ENCODE results near the gene CBFA2T3.

CBFA2T3 gene

DNA sequence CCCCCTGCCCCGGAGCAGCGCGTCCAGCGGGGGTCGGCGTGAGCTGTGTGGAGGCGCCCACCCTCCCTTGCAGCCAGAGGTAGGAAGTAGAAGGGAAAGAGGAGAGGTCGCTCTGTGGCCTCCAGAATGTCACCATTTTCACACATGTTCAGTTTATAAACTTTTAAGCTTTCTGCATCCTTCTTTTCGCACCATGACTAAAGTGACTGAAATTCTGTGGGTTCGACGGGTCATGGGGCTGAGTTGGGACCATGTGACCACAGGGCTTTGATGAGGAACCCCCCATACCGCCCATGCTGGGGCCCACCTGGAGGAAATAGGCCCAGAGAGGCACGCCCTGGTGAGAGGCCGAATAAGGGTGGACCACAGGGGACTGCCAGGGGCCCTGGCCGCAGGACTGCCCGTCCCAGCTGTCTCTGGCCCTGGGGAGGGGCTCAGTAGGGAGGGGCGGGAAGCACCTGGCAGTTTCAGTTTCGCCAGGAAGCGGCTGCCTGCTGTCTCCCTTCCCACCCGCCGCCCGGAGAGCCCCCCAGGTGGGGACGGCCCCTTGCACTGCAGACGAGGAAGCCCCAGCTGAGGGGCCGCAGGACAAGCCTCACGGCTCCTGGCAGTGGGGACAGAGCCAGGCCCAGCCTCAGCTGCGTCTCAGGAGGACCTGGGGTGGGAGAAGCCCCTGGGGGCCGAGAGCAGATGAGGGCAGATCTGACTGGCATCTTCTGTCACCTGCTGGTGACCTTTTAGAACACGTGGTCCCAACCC is 9.0 kb downstream of the CBFA2T3 start:
- Histone ChIP-seq H3K9ac (ENCODE audit: low read depth, low read length) (no peak overlapping the region), H3K4me1 (ENCODE audit: insufficient read depth, low read length) (peaks cover 7% of the 10 kb centered on the region), H3K79me2 (ENCODE audit: insufficient read depth, low read length) (no peaks in the 10 kb centered on the region), H3K27ac (ENCODE audit: low read length) (no peak overlapping the region), H3K9me3 (ENCODE audit: insufficient read depth, low read length, severe bottlenecking) (no peaks in the 10 kb centered on the region), H3K27me3 (ENCODE audit: insufficient read depth, low read length, poor library complexity) (no peaks in the 10 kb centered on the region), H3K4me3 (ENCODE audit: low read depth in 1 of 2, low read length in 2 of 2) (no peak overlapping the region), H2AFZ (ENCODE audit: low read depth, low read length) (no peak overlapping the region), H4K20me1 (ENCODE audit: insufficient read depth, low read length) (no peaks in the 10 kb centered on the region), H3K36me3 (ENCODE audit: insufficient read depth, low read length) (no peaks in the 10 kb centered on the region), H3K4me2 (ENCODE audit: insufficient read depth, low read length) (no peak overlapping the region)
- ATAC-seq (ENCODE audit: insufficient read depth, low read depth) (0 out of 3 replicates have a peak, but pooled peaks have one; percentile 31), DNase-seq (peak; percentile 44)
- TF ChIP-seq, protein P1, sequence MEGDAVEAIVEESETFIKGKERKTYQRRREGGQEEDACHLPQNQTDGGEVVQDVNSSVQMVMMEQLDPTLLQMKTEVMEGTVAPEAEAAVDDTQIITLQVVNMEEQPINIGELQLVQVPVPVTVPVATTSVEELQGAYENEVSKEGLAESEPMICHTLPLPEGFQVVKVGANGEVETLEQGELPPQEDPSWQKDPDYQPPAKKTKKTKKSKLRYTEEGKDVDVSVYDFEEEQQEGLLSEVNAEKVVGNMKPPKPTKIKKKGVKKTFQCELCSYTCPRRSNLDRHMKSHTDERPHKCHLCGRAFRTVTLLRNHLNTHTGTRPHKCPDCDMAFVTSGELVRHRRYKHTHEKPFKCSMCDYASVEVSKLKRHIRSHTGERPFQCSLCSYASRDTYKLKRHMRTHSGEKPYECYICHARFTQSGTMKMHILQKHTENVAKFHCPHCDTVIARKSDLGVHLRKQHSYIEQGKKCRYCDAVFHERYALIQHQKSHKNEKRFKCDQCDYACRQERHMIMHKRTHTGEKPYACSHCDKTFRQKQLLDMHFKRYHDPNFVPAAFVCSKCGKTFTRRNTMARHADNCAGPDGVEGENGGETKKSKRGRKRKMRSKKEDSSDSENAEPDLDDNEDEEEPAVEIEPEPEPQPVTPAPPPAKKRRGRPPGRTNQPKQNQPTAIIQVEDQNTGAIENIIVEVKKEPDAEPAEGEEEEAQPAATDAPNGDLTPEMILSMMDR (IDR thresholded peaks at IDR 0.05; ENCODE audit: borderline replicate concordance, extremely low read depth, low read length, poor library complexity, severe bottlenecking): no peak
- TF ChIP-seq EZH2 (IDR thresholded peaks at IDR 0.05; ENCODE audit: borderline replicate concordance, low read depth, low read length, severe bottlenecking): no peak

DNA sequence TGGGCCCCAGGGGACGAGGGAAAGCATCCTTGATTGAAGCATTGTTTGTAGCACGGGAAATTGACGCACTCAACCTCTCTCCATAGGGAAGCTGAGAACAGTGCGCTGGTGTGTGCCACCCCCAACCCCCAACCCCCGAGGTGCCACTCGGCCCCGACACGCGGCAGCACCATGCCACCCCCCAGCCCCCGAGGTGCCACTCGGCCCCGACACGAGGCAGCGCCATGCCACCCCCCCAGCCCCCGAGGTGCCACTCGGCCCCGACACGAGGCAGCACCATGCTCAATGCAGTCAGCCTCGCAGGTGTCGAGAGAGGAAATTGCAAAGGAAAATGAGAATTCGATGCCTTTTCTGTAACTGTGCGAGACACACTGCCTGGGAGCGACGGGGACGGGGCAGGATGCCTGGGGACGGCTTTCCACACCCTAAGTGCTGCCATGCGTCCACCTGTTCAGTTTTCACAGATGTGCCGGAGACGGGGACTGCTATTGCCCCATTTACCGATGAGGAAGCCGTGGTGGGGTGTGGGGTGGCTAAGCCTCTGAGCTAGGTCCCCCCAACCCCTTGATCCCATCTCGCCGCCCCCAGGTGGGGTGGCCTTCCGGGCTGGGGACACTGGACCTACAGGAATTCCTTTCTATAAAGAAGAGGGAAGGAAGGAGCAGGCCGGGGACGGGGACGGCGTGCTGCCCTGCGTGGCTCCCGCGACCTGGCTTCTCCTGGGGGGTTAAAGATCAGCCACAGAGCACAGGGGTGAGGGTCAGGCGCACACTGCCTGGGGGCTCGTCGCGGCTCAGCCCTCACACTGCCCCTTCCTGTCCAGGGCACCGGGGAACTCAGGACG is 9.8 kb downstream of the CBFA2T3 start:
- H3K27me3 ChIP-seq (ENCODE audit: insufficient read depth, low read length, poor library complexity): no peaks in the 10 kb centered on the region
- no peak overlapping the region for H3K27ac ChIP-seq (ENCODE audit: low read length)
- H2AFZ ChIP-seq (ENCODE audit: low read depth, low read length): no peak overlapping the region
- DNase-seq: no peak
- no peaks in the 10 kb centered on the region for H3K79me2 ChIP-seq (ENCODE audit: insufficient read depth, low read length)
- no peaks in the 10 kb centered on the region for H4K20me1 ChIP-seq (ENCODE audit: insufficient read depth, low read length)
- peaks cover 15% of the 10 kb centered on the region for H3K4me1 ChIP-seq (ENCODE audit: insufficient read depth, low read length)
- H3K36me3 ChIP-seq (ENCODE audit: insufficient read depth, low read length): no peaks in the 10 kb centered on the region
- TF ChIP-seq EZH2 (IDR thresholded peaks at IDR 0.05; ENCODE audit: borderline replicate concordance, low read depth, low read length, severe bottlenecking): no peak
- TF ChIP-seq, protein P1 (IDR thresholded peaks at IDR 0.05; ENCODE audit: borderline replicate concordance, extremely low read depth, low read length, poor library complexity, severe bottlenecking): no peak
- no peak overlapping the region for H3K4me2 ChIP-seq (ENCODE audit: insufficient read depth, low read length)
- no peaks in the 10 kb centered on the region for H3K9me3 ChIP-seq (ENCODE audit: insufficient read depth, low read length, severe bottlenecking)
- no peak overlapping the region for H3K4me3 ChIP-seq (ENCODE audit: low read depth in 1 of 2, low read length in 2 of 2)
- ATAC-seq (ENCODE audit: insufficient read depth, low read depth): no peak
- no peak overlapping the region for H3K9ac ChIP-seq (ENCODE audit: low read depth, low read length)

DNA sequence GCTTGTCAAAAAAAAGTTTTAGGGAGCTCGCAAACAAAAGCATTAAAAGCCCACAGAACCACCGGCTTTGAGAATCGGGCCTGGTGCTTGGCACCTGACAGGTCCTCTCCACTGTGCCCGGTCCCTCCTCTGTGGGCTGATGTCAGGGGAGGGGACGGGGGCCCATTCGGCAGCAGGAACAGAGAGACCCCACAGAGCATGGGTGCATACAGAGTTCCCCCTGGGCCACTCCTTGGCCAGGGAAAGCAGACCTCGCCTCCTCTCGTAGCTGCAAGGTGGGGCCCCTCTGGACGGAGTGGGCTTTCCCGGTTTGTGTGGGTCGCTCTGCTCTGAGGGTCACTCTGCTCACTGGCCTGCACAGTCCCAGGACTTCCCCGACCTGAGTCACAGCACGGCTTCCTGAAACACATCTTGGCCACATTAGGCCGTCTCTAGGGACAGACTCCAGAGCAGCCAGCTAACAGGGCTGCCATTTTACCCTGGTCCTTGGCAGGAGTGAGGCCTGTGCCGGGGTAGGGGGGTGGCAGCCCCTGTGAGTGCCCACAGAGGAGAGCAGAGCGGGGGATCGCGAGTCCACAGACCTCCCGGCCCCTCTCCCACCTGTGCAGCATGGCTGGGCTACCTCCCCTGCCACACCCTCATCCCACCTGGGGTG is 11.1 kb downstream of the CBFA2T3 start:
- Histone ChIP-seq H2AFZ (ENCODE audit: low read depth, low read length) (no peak overlapping the region), H3K27ac (ENCODE audit: low read length) (no peak overlapping the region), H3K9ac (ENCODE audit: low read depth, low read length) (no peak overlapping the region), H3K4me2 (ENCODE audit: insufficient read depth, low read length) (no peak overlapping the region), H3K4me3 (ENCODE audit: low read depth in 1 of 2, low read length in 2 of 2) (no peak overlapping the region), H3K79me2 (ENCODE audit: insufficient read depth, low read length) (no peaks in the 10 kb centered on the region), H3K4me1 (ENCODE audit: insufficient read depth, low read length) (peaks cover 18% of the 10 kb centered on the region), H3K9me3 (ENCODE audit: insufficient read depth, low read length, severe bottlenecking) (no peaks in the 10 kb centered on the region), H3K27me3 (ENCODE audit: insufficient read depth, low read length, poor library complexity) (no peaks in the 10 kb centered on the region), H3K36me3 (ENCODE audit: insufficient read depth, low read length) (no peaks in the 10 kb centered on the region), H4K20me1 (ENCODE audit: insufficient read depth, low read length) (peaks cover 2% of the 10 kb centered on the region; the same call in 1 of the 2 replicates)
- DNase-seq (no peak), ATAC-seq (ENCODE audit: insufficient read depth, low read depth) (no peak)
- no peak for TF ChIP-seq EZH2 (IDR thresholded peaks at IDR 0.05; ENCODE audit: borderline replicate concordance, low read depth, low read length, severe bottlenecking)
- TF ChIP-seq, protein P1 (IDR thresholded peaks at IDR 0.05; ENCODE audit: borderline replicate concordance, extremely low read depth, low read length, poor library complexity, severe bottlenecking): no peak

Data from DND-41 (cell line).